Glutamatergic neuron (in vitro differentiated cells): ENCODE measurements around the gene EIF4G1. TPM values are rescaled to one million over a fixed set of nuclear protein-coding genes. Genes with fewer than 3 reads are reported as not detected.

Experiments used
- DNase-seq: peaks from one replicate; pipeline ENCODE4 v3.0.0; 2022
- H3K27ac Mint-ChIP-seq: one replicate; pipeline ENCODE4 v1.8.0; 2020; ENCODE audit warnings: mild to moderate bottlenecking, mixed read lengths, inconsistent platforms; ENCODE audit not compliant: unreplicated experiment
- H3K27me3 Mint-ChIP-seq: one replicate; pipeline ENCODE4 v1.8.0; 2020; ENCODE audit warnings: mild to moderate bottlenecking, moderate library complexity, mixed read lengths, inconsistent platforms; ENCODE audit not compliant: unreplicated experiment
- H3K36me3 Mint-ChIP-seq: one replicate; pipeline ENCODE4 v1.8.0; 2020; ENCODE audit warnings: mild to moderate bottlenecking, mixed read lengths, inconsistent platforms; ENCODE audit not compliant: unreplicated experiment
- H3K4me1 Mint-ChIP-seq: one replicate; pipeline ENCODE4 v1.8.0; 2020; ENCODE audit warnings: mild to moderate bottlenecking, low read depth, mixed read lengths, inconsistent platforms; ENCODE audit not compliant: unreplicated experiment
- H3K4me3 Mint-ChIP-seq: one replicate; pipeline ENCODE4 v1.8.0; 2020; ENCODE audit warnings: mild to moderate bottlenecking, mixed read lengths, inconsistent platforms; ENCODE audit not compliant: unreplicated experiment
- H3K9me3 Mint-ChIP-seq: one replicate; pipeline ENCODE4 v1.8.0; 2020; ENCODE audit warnings: mild to moderate bottlenecking, moderate library complexity, mixed read lengths, inconsistent platforms; ENCODE audit not compliant: unreplicated experiment
- CTCF ChIP-seq: fragments of 200-600 bp; sonication (generic); IDR thresholded peaks from one replicate; pipeline ENCODE4 v1.5.0; 2021; ENCODE audit not compliant: partially characterized antibody, unreplicated experiment
- total RNA-seq: library from RNA; stranded (reverse); fragmentation: NEBNext Ultra II Directional; extraction: Animal tissue kit (Norgen Biotek cat#: 25700); gene quantifications from one replicate; pipeline ENCODE4 v1.2.1, GENCODE V29; 2021; ENCODE audit not compliant: unreplicated experiment

Gene EIF4G1
- total RNA-seq, 1 donor from 2014 or later = 346 TPM

GRCh38 chr3:184354121-184354728 lies 39.8 kb downstream of the EIF4G1 start:
- Mint-ChIP-seq H3K27ac (no peak overlapping the region), H3K9me3 (peaks cover 4% of the 10 kb centered on the region), H3K36me3 (no peaks in the 10 kb centered on the region), H3K27me3 (peaks cover 11% of the 10 kb centered on the region), H3K4me3 (no peak overlapping the region), H3K4me1 (peaks cover 8% of the 10 kb centered on the region)
- DNase-seq = peak; percentile 69
- TF ChIP-seq CTCF = peak; percentile 77

GRCh38 chr3:184354754-184355153 lies 40.3 kb downstream of the EIF4G1 start:
- no peak for TF ChIP-seq CTCF
- DNase-seq = no peak
- no peak overlapping the region for H3K27ac Mint-ChIP-seq
- H3K4me3 Mint-ChIP-seq = no peak overlapping the region
- peaks cover 8% of the 10 kb centered on the region for H3K4me1 Mint-ChIP-seq
- no peaks in the 10 kb centered on the region for H3K36me3 Mint-ChIP-seq
- peaks cover 3% of the 10 kb centered on the region for H3K9me3 Mint-ChIP-seq
- peaks cover 11% of the 10 kb centered on the region for H3K27me3 Mint-ChIP-seq

- TF ChIP-seq CTCF = no peak
- Mint-ChIP-seq H3K36me3 (no peaks in the 10 kb centered on the region), H3K27me3 (peaks cover 15% of the 10 kb centered on the region), H3K4me1 (peaks cover 8% of the 10 kb centered on the region), H3K4me3 (no peak overlapping the region), H3K27ac (no peak overlapping the region), H3K9me3 (peaks cover 5% of the 10 kb centered on the region)
- DNase-seq = no peak
Observed at GRCh38 chr3:184355261-184356040, 41.0 kb downstream of the EIF4G1 start.

GRCh38 chr3:184357248-184358123 lies 43.1 kb downstream of the EIF4G1 start:
- Mint-ChIP-seq H3K27ac (no peak overlapping the region), H3K4me3 (no peak overlapping the region), H3K36me3 (no peaks in the 10 kb centered on the region), H3K4me1 (no peaks in the 10 kb centered on the region), H3K27me3 (peaks cover 17% of the 10 kb centered on the region), H3K9me3 (peaks cover 6% of the 10 kb centered on the region)
- no peak for TF ChIP-seq CTCF
- no peak for DNase-seq
